DMS114 treated with DMSO at 0.1 percent for 48 hours (cell line): ENCODE measurements around the gene CHMP5.
"Not testable (repeated sequence)": the region's sequence is repeated elsewhere in the genome, so short reads cannot be mapped to it uniquely, and the experiment has no call there.

Source experiments
- DNase-seq: peaks from one replicate; lab custom pipeline; 2025; ENCODE audit not compliant: unreplicated experiment; lab: John Stamatoyannopoulos, UW

CHMP5 gene

DNA sequence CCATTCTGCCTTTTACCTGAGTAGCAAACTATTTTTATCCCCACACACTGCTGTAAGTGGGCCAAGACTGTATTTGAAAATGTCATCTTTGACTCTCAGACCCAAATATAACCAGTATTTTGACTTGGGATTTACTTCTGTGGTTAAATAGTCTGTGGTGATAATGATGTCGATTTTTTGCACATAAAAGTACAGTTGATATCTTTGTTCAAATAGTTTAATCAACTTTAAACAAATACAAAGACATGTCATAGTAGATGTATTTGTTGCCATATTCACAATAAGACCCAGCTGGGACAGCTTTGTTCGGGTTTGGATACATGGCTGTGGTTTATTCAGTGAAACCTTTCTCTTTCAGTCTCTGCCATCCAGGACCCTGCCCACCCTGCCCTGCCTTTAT lies 45.9 kb downstream of the CHMP5 start:
- no peak for DNase-seq

DNA sequence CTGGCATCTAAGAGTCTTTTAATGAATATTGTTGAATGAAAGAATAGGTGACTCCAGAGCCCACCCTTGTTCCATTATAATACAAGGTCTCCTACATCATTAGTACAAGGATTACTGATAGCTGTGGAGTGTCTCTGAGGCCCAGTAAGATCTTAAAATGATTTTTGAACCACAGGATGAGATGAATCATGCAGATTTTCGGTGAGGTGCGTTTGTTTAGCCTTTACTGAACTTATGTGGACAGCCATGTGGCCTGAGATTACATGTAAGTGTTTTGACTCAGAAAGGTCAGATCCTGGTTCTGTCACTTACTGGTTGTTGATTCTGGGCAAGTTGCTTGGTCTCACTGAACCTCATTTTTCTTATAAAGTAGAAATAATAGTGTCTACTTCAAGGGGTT lies 47.1 kb downstream of the CHMP5 start:
- no peak for DNase-seq

DNA sequence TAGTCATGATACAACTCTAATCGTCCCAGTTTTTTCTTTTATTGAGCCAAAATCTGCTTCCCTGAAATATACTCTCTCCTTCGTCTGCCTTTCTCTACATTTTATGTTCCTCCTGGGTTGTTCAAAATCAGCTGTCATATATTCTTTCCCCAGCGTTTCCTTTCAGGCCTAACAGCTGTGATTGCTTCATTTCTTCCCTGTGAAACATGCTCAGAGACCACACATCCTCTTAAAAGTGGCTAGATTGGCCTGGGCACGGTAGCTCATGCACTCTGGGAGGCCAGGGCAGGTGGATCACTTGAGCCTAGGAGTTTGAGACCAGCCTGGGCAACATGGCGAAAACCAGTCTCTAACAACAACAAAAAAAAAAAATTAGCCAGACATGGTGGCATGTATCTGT lies 50.5 kb downstream of the CHMP5 start:
- DNase-seq = no peak

DNA sequence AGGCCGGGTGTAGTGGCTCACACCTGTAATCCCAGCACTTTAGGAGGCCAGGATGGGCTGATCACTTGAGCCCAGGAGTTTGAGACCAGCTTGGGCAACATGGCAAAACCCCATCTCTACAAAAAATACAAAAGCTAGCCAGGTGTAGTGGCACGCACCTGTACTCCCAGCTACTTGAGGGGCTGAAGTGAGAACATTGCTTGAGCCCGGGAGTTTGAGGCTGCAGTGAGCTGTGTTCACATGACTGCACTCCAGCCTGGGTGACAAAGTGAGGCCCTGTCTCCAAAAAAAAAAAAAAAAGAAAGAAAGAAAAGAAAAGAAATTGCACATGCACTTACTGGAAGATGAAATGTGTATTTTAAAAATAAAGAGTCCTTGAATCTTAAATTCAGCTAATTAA lies 52.3 kb downstream of the CHMP5 start:
- DNase-seq = not testable (repeated sequence)

DNA sequence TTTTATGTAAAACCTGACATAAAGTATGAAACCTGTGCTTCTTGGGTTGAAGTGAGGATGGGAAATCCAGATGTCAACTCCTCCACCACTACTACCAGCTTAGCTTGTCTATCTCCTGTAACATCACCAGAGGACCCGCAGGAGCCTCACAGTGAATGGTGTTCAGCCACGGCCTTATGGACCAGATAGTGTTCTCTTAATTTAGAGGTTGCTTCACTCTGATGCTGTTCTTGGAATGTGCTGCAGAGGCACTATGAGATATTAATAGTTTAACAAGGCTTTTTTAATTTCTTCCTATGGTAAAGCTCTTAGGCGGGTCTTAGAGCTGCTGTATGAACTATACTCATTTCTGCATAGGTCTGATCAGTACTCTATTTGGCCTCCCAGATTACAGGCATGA lies 53.4 kb downstream of the CHMP5 start:
- no peak for DNase-seq

DNA sequence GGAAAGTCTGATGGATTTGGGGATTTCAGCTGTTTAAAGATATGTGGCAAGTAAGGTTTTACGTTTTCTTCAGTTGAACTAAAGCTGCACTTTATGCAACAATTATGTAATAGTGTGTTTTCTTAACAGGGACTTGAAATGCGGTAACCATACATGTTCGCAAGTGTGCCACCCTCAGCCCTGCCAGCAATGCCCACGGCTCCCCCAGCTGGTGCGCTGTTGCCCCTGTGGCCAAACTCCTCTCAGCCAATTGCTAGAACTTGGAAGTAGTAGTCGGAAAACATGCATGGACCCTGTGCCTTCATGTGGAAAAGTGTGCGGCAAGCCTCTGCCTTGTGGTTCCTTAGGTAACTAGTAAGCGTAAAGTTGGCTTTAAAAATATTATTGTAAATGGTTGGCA lies 53.9 kb downstream of the CHMP5 start:
- DNase-seq = no peak

DNA sequence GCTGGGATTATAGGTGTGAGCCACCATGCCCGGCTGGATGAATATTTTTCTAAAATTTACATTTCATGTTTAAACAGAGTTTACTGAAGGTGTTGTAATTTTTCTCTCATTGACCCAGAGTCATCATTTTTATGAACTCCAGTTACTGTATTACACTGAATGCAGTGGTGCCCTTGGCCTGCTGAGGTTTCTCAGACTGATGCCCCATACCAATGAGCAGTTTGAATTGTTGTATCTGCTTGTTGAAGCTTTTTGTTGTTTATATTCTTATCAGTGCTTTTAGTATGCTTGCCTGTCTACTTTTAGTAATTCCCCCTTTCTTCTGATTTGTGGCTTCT lies 55.4 kb downstream of the CHMP5 start:
- DNase-seq = no peak

DNA sequence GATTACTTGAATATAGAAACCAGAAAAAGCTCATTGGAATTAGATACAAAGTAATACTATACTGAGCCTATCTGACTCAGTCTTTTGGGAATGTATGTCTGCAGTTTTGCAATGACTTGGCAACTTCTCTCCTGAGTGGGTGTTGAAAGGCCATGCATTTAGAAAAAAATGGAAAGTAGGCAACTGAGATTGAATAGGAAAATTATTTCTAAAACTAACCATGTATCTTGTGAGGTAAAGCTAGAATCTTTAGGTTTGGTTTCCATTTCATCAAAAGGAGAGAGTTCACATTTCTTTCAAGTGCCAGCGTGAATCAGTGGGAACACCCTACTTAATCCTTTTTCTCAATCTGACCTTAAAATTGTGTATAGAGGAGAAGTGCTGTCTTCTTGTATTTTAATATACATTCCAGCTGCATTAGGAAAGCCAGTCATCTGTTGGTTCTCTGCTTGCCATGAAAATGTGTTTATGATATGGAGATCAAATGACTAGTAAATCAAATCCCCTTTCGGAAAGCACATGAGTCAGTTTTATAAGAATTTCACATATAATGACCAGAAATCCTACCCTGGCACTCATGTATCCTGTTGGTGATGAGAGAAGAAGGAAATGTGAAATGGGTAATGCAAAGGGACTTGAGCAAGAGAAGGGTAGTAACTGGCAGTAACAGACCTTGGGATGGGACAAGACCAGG lies 55.9 kb downstream of the CHMP5 start:
- no peak for DNase-seq

DNA sequence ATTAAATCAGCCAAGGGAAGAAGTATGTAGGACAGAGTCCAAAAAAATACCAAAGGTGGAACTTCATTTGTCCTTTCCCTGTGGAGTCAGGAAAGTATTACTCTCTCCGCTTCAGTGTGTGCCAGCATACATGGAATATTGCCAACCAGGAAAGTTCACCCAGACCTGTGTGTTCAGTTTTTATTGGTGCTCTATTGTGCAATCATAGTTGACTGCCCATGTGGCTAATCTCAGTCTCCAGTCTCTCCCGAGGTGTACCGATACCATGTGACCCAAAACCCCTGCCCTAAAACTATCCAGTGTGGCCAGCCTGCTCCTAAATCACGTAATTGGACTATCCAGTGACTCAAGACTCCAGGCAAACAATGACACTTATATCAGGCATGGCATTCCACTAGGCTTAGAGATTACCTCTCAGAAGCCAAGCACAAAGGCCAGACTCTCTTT lies 64.3 kb downstream of the CHMP5 start:
- no peak for DNase-seq

DNA sequence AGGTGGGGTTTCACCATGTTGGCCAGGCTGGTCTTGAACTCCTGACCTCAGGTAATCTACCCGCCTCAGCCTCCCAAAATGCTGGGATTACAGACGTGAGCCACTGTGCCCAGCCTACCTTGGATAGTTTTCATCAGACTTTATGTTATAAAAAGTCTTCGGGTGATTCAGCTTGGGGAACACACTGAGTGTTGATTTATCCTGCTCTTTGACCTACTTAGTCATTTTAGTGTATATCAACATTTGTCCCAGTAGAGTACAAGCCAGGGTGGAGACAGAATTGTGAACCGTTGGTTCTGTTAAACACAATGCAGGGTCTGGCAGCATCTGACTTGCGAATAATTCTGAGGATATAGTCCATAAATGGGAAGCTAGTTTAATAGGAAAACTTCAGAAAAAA lies 65.1 kb downstream of the CHMP5 start:
- no peak for DNase-seq

DNA sequence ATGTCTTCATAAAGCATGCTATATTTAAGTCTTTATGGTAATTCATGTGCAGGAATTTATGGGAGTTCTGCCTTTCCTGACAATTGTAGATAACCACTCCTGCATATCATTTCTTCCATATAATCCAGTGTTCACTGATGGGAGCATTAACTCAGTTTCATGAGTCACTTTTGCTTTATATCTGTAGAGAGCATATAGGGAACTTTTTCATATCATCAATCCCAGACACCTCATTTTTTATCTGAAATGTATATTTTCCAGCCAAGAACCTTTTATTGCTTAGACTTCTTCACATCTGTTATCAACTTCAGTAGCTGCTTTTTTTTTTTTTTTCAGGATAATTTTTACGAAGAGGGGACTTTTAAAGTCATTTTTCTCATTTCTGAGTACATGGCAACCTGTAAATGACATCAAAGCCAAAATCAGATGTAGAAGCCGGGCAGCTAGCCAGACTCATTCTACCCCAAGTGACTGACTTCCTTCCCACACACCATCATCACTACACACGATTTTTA lies 66.6 kb downstream of the CHMP5 start:
- DNase-seq = no peak
